Stimulated activated memory B cell treated with anti-CD40 and anti-IgM and Interleukin-4, amounts not matched to agents 10 μg/mL and 1 μg/mL and 100 μg/mL, for 72 hours (primary cell): ENCODE data around the gene LRIG1.

ENCODE experiments used
- ATAC-seq: fragments of 150-1000 bp; cut with Tn5 transposase; 2 replicates; pipeline ENCODE4 v1.10.0; 2021
- H3K27ac Mint-ChIP-seq: one replicate; pipeline ENCODE4 v1.8.0; 2022; ENCODE audit warnings: mild to moderate bottlenecking, mixed read lengths
- H3K27me3 Mint-ChIP-seq: one replicate; pipeline ENCODE4 v1.8.0; 2022; ENCODE audit warnings: mixed read lengths
- H3K36me3 Mint-ChIP-seq: one replicate; pipeline ENCODE4 v1.8.0; 2022; ENCODE audit warnings: mixed read lengths
- H3K4me1 Mint-ChIP-seq: one replicate; pipeline ENCODE4 v1.8.0; 2022; ENCODE audit warnings: mixed read lengths
- H3K4me3 Mint-ChIP-seq: one replicate; pipeline ENCODE4 v1.8.0; 2022; ENCODE audit warnings: mild to moderate bottlenecking, moderate library complexity, mixed read lengths
- H3K9me3 Mint-ChIP-seq: one replicate; pipeline ENCODE4 v1.8.0; 2022; ENCODE audit warnings: mixed read lengths

LRIG1 gene

GRCh38 chr3:66350601-66351000, 150.2 kb downstream of the LRIG1 start:
- Mint-ChIP-seq H3K4me1 (no peaks in the 10 kb centered on the region), H3K9me3 (peaks cover 6% of the 10 kb centered on the region), H3K27me3 (no peaks in the 10 kb centered on the region), H3K4me3 (no peak overlapping the region), H3K27ac (no peak overlapping the region), H3K36me3 (peaks cover 47% of the 10 kb centered on the region)
- no peak for ATAC-seq

- Mint-ChIP-seq H3K27me3 (no peaks in the 10 kb centered on the region), H3K9me3 (peaks cover 6% of the 10 kb centered on the region), H3K27ac (no peak overlapping the region), H3K4me1 (no peaks in the 10 kb centered on the region), H3K36me3 (peaks cover 51% of the 10 kb centered on the region), H3K4me3 (no peak overlapping the region)
- no peak for ATAC-seq
Measured at GRCh38 chr3:66348704-66349103, 152.1 kb downstream of the LRIG1 start.

GRCh38 chr3:66344848-66345578, 155.8 kb downstream of the LRIG1 start:
- peaks cover 6% of the 10 kb centered on the region for H3K9me3 Mint-ChIP-seq
- H3K27me3 Mint-ChIP-seq, result no peaks in the 10 kb centered on the region
- no peak for ATAC-seq

GRCh38 chr3:66344391-66344811, 156.4 kb downstream of the LRIG1 start:
- Mint-ChIP-seq H3K9me3 (peaks cover 6% of the 10 kb centered on the region), H3K36me3 (peaks cover 38% of the 10 kb centered on the region), H3K4me1 (peaks cover 5% of the 10 kb centered on the region), H3K27me3 (no peaks in the 10 kb centered on the region), H3K27ac (no peak overlapping the region), H3K4me3 (no peak overlapping the region)
- ATAC-seq, result no peak

More at GRCh38 chr3:66344848-66345578, 155.8 kb downstream of the LRIG1 start:
- no peak overlapping the region for H3K27ac Mint-ChIP-seq
- peaks cover 34% of the 10 kb centered on the region for H3K36me3 Mint-ChIP-seq
- H3K4me1 Mint-ChIP-seq, result no peaks in the 10 kb centered on the region
- no peak overlapping the region for H3K4me3 Mint-ChIP-seq

- Mint-ChIP-seq H3K4me3 (no peak overlapping the region), H3K27ac (no peak overlapping the region)
Measured at GRCh38 chr3:66342717-66343356, 158.0 kb downstream of the LRIG1 start.

GRCh38 chr3:66338927-66339326, 161.9 kb downstream of the LRIG1 start:
- Mint-ChIP-seq H3K4me1 (peaks cover 22% of the 10 kb centered on the region), H3K4me3 (no peak overlapping the region), H3K27me3 (no peaks in the 10 kb centered on the region), H3K9me3 (no peaks in the 10 kb centered on the region), H3K36me3 (peaks cover 5% of the 10 kb centered on the region), H3K27ac (no peak overlapping the region)
- ATAC-seq, result no peak

More at GRCh38 chr3:66342717-66343356, 158.0 kb downstream of the LRIG1 start:
- Mint-ChIP-seq H3K4me1 (peaks cover 5% of the 10 kb centered on the region), H3K9me3 (peaks cover 6% of the 10 kb centered on the region), H3K36me3 (peaks cover 35% of the 10 kb centered on the region), H3K27me3 (no peaks in the 10 kb centered on the region)
- ATAC-seq, result no peak

- H3K9me3 Mint-ChIP-seq, result no peaks in the 10 kb centered on the region
- H3K27me3 Mint-ChIP-seq, result no peaks in the 10 kb centered on the region
- no peak overlapping the region for H3K27ac Mint-ChIP-seq
- ATAC-seq, result no peak
- peaks cover 12% of the 10 kb centered on the region for H3K36me3 Mint-ChIP-seq
- H3K4me1 Mint-ChIP-seq, result peaks cover 28% of the 10 kb centered on the region
- H3K4me3 Mint-ChIP-seq, result no peak overlapping the region
Measured at GRCh38 chr3:66336333-66336766, 164.5 kb downstream of the LRIG1 start.

GRCh38 chr3:66335671-66336070, 165.2 kb downstream of the LRIG1 start:
- H3K36me3 Mint-ChIP-seq, result peaks cover 12% of the 10 kb centered on the region
- no peak for ATAC-seq
- no peaks in the 10 kb centered on the region for H3K9me3 Mint-ChIP-seq
- no peak overlapping the region for H3K4me3 Mint-ChIP-seq
- no peaks in the 10 kb centered on the region for H3K27me3 Mint-ChIP-seq
- peaks cover 32% of the 10 kb centered on the region for H3K4me1 Mint-ChIP-seq
- H3K27ac Mint-ChIP-seq, result no peak overlapping the region
